HG03108 (cell line): Measurements from ENCODE around the gene ARFGEF3.
"Not testable (repeated sequence)": the region's sequence is repeated elsewhere in the genome, so short reads cannot be mapped to it uniquely, and the experiment has no call there.

Source experiments
- ATAC-seq: cut with Tn5 transposase; IDR thresholded peaks from one replicate; pipeline ENCODE4 v1.9.1; 2021; ENCODE audit warnings: moderate library complexity; ENCODE audit not compliant: unreplicated experiment

Gene ARFGEF3

DNA sequence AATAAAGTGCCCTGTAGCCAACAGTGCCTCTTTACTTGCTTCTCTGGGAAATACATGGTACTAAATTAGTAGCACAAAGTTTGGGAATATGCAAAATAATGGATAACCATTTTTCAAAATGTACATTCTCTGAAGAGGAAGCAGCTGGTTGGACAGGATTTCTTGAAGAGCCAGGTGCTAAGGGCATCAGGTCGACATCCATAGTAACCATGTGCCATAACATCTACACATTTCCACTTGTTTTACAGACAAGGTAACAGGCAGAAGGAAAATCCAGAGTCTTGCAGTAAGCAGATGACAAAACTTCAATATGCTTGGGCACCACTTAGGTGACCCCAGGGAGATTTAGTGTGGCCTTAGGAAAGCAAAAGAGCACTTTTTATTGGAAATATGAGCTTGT is 179.4 kb downstream of the ARFGEF3 start:
- no peak for ATAC-seq

DNA sequence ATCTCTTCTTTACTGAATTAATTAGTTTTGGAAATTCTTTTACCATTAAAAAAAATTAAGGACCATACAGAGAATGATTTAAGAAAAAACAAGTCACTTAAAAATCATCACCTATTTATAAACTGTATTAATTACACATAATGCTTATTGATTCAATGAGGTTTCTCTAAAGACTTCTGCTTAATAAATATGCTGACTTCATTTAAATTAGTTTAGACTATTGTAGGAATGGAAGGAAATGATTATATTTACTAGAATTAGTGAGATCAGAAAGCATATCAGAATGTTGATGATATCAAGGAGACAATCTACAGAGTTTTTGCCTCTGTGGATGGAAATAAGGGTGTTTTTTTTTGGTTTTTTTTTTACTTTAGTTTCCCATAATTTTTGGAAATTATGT is 181.4 kb downstream of the ARFGEF3 start:
- no peak for ATAC-seq

DNA sequence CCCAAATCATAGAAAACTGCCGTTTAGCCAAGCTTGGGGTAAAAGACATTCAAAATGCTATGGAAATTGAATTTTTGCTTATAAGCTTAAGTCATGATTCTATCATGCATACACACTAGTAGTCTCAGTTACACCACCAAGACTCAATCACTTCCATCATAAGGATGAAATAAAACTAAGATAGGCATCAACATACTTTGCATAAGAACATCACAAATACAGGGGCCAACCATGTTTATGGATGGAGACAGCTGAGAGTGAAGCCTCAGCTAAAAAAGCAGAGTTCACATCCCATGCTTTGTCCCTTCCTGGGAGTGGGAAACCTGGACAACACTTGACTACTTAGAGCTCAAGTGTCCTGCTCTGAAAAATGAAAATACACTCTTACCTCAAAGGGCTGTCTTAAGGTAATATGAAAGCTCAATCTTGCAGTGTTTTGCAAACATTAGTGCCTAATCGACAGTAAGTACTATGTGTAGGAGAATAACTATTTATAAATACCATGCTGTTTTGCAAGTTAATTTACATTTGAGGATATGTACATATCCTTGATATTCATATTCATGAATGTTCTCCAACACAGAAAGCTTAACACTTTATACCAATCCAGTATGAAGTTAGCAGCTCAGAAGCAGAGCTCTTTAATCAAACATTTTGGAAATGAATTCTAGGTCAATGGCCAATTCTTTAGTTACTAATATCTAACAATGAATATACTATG is 184.0 kb downstream of the ARFGEF3 start:
- no peak for ATAC-seq

DNA sequence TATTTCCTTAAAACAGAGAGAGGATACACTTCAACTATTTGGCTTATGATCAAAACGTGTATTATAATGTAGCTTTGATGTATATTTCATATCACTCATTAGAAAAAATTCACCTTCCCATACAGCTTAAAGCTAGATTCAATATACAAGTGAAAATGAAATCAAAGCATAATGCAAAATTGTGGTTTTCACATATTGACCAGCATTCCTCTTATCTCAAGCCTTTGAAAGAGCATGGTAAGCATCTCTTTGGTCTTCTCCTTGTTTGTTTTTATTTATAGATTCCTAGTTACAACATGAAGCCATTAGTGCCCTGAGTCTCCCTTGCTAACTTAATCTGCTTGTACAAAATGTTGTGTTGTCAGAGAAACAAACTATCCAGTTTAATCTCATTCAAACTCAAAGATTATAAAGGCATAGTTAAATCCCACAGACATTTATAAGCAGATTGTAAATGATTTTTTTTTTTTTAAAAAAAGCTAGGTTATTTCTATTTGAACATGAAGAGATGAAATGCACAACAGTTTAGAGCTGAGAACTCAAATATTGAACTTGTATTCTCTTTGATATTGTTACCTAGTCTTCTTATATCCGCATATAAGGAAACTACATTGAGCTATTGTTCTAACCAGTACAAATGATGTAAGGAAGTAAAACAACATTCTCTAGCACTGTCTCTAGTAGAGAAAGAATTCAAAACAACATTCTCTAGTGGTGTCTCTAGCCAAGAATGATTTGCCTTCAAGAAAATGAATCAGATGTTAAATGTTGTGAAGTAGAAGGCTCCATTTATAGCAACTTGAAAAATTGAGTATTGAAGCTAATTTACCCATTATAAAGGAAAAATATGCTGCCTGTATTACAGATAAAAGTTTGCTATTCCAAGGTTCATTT is 184.8 kb downstream of the ARFGEF3 start:
- no peak for ATAC-seq

DNA sequence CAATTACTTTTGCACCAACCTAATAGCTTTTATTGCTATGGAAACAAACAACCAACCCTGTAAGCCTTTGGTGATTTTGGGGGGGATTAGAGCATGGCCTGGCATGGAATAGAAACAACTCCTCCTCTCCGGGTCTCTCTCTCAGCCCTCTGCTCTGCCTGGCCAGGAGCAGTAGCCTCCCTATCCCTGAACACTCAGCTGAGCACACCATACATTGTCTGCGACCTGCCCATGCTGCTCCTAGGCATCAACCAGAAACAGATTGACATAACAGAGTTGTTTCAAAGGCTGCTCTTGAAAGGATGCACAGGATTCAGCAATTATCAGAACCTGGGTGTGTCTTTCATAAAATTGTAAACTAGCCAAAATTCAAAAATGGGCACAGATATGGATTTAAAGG is 186.1 kb downstream of the ARFGEF3 start:
- no peak for ATAC-seq

DNA sequence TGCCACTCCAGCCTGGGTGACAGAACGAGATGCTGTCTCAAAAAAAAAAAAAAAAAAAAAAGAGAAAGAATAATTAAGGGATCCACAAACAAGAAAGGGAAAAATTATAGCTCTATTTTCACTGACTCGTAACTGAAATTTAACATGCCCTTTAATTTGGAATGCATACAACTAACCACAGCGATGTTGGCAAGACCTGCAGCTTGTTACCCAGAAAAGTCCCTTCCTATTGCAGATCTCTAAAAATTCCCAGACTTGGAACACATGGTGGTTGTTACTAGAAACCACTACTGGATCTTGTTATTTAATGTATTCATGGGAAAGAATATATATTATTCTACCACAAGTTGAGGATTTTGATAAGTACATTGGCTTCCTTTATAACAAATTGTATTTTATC is 188.2 kb downstream of the ARFGEF3 start:
- no peak for ATAC-seq

DNA sequence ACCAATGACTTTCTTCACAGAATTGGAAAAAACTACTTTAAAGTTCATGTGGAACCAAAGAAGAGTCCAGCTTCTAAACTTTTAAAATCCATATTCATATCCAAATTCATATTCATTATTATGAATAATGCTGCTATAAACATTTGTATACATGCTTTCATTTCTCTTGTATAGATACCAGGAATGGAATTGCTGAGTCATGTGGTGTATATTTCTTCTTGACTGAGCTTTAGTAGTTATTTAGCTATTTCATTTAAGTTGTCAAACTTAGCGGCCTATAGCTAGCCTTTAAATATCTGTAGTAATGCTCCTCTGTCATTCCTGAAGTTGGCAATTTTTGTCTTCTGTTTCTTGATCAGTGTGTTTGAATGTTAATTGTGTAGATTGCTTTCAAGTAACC is 196.2 kb downstream of the ARFGEF3 start:
- ATAC-seq: no peak

DNA sequence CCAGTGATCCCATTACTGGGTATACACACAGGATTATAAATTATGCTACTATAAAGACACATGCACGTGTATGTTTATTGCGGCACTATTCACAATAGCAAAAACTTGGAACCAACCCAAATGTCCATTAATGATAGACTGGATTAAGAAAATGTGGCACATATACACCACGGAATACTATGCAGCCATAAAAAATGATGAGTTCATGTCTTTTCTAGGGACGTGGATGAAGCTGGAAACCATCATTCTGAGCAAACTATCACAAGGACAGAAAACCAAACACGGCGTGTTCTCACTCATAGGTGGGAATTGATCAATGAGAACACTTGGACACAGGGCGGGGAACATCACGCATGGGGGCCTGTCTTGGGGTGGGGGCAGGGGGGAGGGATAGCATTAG is 206.9 kb downstream of the ARFGEF3 start:
- not testable (repeated sequence) for ATAC-seq

DNA sequence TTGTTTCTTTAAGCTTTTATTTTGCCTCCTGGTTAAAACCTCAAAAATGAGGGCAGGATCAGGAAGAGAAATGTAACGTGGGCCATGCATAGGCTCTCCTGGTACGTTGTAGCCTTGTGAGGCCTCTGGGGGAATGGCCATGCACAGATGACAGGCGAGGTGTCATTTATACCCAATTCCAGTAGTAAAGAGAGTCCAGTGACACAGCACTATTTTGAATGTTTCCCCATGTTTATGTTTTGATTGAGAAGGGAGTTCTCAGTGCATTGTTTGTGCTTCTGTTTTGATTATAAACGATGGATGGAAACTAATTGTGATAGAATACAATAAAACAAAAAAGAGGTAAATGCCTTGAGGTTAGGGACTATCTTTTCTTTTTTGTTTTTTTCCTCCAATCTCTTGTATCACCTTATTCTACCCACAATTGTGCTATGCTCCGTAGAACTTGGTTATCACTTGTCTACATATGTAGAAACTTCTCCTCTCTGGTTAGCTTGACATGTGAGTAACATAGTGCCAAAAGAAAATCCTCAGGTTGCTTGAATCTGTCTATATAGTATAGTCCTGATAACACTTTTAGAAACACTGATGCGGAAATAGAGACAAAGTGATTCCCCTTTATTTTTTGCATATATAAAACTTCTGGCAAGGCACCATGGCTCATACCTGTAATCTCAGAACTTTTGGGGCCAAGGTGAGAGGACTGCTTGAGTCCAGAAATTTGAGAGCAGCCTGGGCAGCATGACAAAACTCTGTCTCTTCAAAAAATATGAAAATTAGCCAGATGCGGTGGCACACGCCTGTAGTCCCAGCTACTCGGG is 209.1 kb downstream of the ARFGEF3 start:
- ATAC-seq: no peak

DNA sequence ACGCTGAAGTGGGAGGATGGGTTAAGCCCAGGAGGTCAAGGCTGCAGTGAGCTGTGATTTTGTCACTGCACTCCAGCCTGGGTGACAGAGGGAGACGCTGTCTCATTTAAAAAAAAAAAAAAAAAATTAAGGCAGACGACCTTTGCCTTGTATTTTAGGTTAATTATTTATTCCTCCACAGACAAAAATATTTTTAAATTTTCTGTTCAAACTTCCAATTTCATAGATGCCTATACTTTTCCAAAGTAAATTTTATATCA is 209.6 kb downstream of the ARFGEF3 start:
- ATAC-seq: no peak

DNA sequence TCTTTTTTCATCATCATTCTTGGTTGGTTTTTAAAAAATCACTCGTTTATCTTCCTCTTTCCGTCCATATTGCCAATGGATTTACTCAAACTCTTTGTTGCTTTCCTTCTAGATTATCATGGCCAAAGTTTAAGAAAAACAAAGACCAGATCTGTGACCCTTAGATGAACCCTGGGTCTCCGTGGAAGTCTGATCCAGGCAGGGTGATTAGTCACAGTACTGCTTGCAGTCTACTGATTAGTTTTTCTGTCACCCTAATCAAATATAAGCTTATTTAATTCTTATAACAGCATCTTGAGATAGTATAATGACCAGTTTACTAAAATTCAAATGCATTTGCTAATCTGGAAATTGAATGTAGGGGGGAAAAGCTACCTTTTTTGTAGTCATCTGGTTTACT is 210.0 kb downstream of the ARFGEF3 start:
- no peak for ATAC-seq

DNA sequence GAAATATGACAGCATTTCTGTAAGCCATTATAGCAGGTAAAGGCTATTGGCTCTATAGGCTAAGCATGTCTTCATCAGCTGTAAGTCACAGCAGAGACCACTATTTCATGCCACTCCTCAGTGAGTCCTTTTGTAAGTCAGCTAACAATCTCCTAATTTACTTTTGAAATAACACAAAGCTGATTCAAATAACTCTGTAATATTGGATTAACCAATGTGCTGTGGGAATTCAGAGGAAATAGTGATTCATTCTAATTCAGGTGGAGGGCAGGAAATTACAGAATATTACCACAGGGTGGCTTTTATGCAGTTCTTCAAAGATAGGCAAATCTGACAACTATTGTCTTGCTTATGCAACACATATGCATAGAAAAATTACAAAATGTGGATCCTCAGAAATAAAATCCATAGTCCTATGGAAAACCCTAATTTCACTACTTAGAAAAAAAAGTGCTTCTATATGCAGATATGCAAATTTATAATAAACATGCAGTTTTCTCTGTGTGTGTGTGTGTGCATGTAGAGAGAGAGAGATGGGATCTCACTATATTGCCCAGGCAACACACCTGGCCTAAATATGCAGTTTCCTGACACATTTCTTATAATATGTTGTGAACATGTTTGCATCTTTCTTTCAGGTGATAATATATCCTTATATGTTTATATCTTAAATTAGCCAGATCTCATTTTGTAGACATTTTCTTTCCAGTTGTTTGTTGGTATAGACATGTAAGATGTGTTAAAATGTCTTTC is 211.1 kb downstream of the ARFGEF3 start:
- ATAC-seq: no peak

DNA sequence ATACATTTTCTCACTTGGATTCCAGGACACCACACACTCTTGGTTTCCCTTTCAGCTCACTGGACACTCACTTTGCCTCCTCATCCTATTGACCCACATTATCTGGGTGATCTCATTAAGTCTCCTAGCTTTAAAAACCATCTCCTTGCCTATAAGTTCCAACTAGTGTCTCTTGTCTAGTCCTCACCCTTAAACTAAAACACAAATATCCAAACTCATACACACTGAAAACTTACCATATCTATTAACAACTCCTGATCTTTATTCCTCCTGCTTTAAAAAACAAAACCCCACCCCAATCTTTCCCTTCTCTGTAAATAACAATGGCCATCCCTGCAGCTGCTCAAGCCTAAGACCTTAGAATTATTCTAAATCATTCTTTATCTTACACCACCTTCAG is 212.5 kb downstream of the ARFGEF3 start:
- no peak for ATAC-seq

DNA sequence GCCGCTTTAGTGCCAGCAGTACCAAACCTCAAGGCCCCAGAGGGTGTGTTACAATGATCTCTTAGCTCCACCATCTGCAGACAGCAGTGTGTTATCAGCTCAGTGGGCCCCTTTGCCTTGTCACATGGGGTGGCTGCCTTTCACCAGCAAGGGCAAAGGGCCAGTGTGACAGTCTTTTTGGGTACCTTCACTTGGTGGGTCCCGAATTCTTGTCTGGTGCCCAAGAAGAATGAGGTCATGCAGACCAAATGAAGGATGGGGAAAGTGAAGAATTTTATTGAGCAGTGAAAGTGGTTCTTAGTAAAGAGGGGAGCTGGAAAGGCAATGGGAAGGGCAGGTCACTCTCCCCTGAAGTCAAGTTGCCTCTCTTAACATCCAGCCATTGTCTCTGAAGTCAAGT is 213.1 kb downstream of the ARFGEF3 start:
- no peak for ATAC-seq

DNA sequence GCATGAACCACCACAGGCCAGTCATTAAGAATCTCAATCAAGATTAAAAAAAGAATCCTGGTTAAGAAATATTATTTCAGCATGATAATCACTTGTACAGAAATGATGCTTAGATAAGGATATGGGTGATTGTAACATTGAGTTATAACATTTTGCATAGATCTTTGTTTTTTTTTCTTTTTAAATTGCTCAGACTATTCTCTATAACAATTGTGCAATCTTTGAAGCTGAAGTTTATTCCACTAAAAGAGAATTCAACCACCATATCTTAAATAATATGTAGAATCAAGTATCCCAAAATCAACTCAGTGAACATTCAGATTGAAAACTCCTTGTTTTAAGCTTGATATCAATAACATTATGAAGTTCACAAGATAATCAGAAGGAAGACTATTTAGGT is 215.3 kb downstream of the ARFGEF3 start:
- no peak for ATAC-seq

DNA sequence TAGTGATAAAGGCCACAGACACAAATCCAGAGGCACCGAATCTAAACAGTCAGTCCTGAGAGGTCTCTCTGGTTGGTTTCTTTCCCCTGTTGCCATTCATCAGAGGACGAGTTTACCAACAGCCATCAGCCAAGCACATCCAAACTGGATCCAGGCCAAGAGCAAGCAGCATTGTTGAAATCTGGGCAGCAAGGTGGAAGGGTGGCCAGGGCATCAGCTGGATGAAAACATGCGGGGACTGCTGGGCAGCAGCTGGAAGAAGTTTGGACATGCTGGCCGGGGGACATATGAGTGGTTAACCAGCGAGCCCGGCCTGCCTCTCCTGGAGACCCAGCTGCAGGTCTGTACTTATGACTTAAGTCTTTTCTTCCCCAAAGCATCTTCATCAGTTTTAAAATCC is 216.1 kb downstream of the ARFGEF3 start, which contains the start of gene SMIM28:
SMIM28 (plus strand) TSS at position 62 of the 400 bp plus-strand sequence; CDS start at position 230, 168 bp downstream.
- ATAC-seq: no peak

DNA sequence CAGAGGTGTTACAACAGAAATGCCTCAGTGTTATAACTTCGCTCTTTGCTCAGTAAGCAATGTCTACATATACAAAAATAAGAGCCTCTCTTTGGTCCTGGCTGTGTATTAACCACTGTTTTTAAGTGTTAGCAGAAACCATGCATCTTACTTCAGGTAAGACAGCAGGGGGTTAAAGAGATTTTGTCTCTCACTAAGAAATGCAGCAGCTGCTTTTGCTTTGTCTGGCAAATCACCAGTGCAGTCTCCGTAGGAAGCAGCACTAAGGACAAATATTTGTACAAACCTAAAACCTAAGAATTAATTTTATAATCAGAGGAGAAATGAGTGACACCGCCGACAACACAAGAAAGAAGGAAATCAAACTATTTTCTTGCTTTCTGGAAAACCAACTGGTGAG is 216.7 kb downstream of the ARFGEF3 start:
- ATAC-seq: no peak

DNA sequence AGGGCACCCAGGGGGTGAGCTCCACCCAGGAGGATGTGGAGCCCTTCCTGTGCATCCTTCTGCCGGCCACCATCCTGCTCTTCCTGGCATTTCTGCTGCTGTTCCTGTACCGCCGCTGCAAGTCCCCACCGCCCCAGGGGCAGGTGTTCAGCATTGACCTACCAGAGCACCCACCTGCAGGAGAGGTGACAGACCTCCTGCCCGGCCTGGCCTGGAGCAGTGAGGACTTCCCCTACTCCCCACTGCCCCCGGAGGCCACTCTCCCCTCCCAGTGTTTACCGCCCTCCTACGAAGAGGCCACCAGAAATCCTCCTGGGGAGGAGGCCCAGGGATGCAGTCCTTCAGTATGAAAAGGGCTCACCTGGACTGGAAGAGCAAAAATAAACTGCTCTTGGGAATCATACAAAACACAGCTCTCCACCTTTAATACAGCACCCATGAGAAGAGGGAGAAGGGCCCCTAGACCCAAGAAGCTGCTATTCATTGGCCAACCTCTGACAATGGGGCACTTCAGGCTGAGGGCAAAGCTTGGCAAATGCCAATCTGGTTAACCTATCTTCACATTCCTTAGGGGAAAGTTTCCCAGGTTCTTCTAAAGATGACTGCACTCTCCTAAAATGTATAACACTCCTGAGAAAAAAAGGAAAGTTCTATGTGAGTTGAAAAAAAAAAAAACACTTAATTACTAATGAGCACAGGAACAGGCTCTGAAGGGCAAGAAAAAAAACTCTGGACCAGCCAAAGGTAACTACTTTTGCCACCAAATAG is 220.9 kb downstream of the ARFGEF3 start:
- ATAC-seq: no peak

DNA sequence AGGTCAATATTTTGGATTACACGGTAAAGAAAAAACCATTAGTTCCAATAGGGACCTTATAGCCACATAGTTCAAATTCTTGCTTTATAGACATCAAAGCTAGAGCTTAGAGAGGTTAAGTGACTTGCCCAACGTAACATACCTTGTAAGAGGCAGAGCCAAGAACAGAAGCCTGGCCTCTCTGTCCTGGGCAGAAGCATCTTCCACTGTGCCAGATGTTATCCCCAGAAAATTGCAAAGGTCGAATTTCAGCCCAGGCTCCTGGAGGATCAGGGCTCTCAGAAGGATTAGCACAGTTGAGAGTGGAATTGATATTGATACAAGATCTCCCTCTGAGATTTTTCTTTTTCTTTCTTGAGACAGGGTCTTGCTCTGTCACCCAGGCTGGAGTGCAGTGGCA is 222.0 kb downstream of the ARFGEF3 start:
- no peak for ATAC-seq

DNA sequence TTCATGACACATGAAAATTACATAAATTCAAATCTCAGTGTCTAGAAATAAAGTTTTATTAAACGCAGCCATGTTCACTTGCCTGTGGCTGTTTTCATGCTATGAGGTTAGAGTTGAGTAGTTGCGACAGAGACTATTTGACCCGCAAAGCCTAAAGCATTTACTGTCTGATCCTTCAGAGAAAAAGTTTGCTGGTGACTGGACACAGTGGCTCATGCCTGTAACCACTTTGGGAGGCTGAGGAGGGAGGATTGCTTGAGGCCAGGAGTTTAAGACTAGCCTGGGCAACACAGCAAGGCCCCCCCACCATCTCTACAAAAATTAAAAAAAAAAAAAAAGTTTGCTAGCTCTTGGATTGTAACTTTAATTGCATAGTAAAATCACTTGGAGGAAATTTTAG is 225.2 kb downstream of the ARFGEF3 start:
- no peak for ATAC-seq
